Measurements from ENCODE around the gene ZNF384.

Gene ZNF384

GRCh38 chr12:6698352-6699046 is 9.3 kb upstream of the ZNF384 start:
- no peak for DNase-seq

- peak; percentile 48 for DNase-seq
Observed at GRCh38 chr12:6697584-6698351, 8.6 kb upstream of the ZNF384 start.

DNA sequence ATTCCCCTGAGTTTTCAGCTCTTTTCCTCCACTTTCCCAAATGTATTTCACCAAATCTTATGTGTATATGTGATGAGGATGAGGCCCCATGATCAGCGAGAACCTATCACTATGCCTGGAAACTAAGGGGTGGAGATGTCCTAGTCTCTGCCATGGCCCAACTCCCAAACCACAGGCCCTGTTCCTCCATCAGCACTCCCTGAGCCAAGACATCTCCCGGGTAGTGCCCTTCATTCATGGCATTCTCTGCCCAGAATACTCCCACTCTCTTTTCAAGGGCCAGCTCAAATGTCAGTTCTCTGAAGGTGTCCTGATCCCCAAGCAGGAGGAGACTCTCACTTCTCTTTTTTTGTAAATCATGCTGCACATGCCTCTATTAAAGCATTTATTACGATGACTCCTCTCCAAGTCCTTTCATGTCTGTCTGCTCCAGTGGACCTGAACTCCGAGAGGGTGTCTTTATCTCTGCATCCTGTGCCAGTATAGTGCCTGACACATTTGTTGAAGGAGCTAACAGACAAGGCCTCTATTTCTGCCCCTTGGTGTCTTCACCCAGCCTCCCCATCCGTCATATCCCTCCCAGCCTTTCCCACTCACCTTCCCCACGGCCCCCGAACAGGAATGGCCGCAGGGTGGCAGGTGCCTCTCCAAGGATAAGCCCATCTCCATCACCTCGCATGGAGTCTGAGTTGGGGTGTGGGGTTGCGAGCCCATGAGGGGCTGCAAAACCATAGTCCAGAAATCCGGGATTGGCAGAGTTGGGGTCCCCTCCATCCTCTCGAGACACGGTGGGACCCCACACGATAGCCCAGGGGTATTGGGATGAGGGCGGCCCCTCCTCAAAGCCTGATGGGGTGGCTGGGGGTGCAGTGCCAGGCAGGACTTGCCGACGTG is 7.8 kb upstream of the ZNF384 start:
- DNase-seq, result peak; percentile 20

GRCh38 chr12:6695313-6696045 is 6.3 kb upstream of the ZNF384 start:
- DNase-seq, result no peak

- no peak for DNase-seq
Observed at GRCh38 chr12:6694701-6695100, 5.5 kb upstream of the ZNF384 start.

GRCh38 chr12:6693832-6694355 is 4.7 kb upstream of the ZNF384 start:
- no peak for DNase-seq

DNA sequence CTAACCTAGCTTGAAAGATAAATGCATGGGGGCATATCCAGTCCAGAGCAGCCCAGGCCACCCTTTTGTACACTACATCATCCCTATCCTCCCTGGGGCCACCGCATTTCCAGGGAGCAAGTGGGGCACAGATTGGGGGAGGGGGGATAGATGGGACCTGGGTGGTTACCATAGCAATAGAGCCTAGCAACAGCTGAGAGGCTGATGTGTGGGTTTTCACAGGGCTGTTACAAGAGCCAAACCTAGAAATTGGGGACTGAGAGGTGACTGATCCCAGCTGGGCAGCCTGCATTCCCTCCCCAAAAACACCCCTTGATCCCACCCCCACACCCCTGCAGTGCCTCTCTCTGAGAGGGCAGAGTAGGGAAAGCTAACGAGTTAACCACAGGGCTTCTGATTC is 3.7 kb upstream of the ZNF384 start:
- DNase-seq, result no peak

- DNase-seq, result no peak
Observed at GRCh38 chr12:6691473-6691872, 2.3 kb upstream of the ZNF384 start.

DNA sequence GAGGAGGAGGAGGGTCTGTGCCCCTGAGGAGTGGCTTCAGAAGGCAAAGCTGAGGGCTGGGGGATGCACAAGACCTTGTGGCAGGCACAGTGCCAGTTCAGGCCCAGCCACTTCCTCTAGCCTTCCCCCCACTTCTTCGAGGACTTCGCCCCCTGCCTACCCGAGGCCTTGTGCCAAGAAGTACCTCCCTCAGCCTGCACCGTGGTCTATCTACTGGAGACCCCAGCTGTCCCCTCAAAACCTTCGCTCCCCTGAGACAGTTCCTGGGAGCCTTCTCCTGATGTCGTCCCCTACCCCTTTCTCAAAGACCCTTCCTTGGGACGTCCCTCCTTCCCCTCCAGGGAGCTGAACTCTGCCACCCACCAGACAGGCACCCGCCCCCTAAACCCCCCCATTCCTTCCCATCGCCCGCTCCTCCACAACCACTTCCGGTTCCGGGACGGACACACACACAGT is 604 bp downstream of the ZNF384 start:
- no peak for DNase-seq

- DNase-seq, result no peak
Observed at GRCh38 chr12:6685814-6686213, 3.4 kb downstream of the ZNF384 start.

GRCh38 chr12:6684609-6685008 is 4.6 kb downstream of the ZNF384 start:
- peak; percentile 78 for DNase-seq

GRCh38 chr12:6676962-6677361 is 12.2 kb downstream of the ZNF384 start:
- no peak for DNase-seq

DNA sequence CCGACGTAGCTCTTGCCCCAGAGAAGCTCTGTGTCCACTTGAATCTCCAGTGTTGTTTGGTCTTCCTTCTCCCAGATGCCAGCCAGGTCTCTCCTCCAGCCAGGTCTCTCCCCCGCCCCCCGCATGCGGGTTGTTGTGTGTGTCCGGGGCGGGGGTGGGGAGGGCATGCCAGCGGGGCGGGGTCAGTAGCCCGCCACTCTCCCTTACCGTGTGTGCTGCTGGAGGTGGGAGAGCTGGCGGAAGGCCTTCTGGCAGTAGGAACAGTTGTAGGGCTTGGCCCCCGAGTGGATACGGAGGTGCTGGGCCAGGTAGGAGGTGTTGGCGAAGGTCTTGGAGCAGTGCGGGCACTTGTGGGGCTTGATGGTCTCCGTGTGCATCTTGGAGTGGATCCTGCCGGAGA is 17.0 kb downstream of the ZNF384 start:
- DNase-seq, result no peak

DNA sequence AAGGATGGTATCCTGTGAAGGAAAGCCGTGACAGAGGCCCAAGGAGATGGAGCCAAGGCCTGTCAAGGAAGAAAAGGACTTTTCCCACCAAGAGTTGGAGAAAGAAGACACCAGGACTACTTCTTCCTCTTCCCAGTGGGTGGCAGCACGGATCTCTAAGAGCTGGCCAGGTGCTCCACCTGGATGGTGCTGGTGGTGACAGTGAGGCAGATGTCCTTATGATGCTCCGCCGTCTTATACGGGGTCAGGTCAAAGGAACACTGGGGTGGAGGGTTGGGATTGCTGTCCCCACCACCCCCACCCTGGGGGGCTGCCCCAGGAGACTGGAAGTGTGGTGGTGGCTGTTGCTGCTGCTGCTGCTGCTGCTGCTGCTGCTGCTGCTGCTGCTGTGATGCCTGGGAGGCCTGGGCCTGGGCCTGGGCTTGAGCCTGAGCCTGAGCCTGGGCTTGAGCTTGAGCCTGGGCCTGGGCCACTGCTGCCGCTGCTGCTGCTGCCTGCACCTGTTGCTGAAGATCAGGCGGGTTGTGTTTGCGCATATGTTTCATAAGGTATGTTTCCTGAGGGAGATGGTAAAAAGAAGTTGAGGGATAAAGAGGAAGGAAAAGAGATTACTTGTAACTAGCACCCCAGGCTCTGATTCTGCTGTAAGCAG is 21.5 kb downstream of the ZNF384 start:
- no peak for DNase-seq

DNA sequence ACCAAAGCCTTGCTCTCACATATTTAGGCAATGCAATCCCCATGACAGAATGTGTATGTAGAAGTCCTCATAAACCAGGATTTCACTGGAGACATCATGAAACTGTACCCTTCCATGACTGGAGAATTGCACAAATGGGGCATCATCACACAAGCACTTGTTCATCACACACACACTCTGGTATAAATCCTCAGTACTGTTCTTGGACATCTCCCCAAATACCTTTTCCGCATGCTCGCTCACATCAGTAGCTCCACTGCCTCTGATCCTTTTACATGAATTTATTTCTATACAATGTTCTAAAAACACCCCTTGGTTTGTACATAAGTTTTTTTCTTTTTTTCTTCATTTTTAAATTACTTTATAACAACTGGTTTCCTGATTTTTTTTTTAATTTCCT is 23.0 kb downstream of the ZNF384 start:
- no peak for DNase-seq

DNA sequence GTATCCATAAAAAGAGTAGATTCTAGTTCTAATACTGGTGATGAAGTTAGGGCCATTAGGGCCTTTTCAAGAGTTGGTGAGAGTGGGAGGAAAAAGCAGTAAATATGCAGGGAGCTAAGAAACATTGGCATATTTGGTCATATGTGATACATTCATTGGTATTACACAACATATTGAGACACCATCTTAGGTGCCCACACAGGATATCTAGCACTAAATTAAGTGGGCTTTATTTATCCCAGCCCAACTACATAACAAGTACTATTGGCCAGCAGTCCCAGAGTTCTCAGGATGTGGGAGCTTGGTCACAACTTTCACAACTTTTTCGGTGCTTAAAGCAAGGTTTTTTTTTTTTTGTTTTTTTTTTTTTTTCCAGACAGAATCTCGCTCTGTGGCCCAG is 24.3 kb downstream of the ZNF384 start:
- DNase-seq, result peak; percentile 50

GRCh38 chr12:6662906-6663742 is 26.1 kb downstream of the ZNF384 start, which contains the start of gene ING4:
Gene ING4, minus strand, starts transcription at chr12:6663119. Its CDS starts 18 bp downstream, at chr12:6663101.
- peak; percentile 100 for DNase-seq

- DNase-seq, result no peak
Observed at GRCh38 chr12:6662602-6662905, 26.6 kb downstream of the ZNF384 start.

DNA sequence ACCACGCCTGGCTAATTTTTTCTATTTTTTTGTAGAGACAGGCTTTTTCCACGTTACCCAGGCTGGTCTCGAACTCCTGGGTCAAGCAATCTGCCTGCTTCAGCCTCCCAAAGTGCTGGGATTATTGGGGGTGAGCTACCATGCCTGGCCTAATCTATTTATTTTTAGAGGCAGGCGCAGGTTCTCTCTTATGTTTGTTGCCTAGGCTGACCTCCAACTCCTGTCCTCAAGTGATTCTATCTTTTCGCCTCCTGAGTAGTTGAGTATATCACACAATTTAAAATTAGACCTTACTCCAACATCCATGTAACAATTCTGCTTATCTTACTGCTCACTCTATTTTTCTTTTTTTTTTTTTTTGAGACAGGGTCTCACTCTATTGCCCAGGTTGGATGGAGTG is 35.2 kb downstream of the ZNF384 start:
- DNase-seq, result no peak

GRCh38 chr12:6653342-6653741 is 35.8 kb downstream of the ZNF384 start:
- DNase-seq, result no peak

DNA sequence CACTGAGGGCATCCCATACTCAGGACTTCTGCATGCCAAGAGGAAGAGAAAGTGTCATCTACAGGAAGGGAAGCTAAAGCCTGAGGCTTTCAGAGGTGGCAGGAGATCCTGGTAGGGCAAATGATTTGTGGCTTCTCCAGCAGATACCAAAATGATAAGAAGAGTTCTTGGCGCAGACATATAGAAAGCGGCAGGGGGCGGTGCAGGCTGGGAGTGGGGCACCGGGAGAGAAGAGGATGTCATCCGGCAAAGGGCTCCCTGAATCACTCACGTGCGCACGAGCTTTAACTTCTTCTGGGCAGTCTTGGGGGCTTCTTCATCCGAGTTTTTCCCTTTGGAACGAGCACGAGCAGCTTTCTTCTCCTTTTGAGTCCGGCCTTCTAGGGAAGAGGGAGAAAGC is 36.8 kb downstream of the ZNF384 start:
- DNase-seq, result no peak

All from suppressor macrophage treated with lipopolysaccharide for 4 hours (primary cell).